ENCODE measurements around the gene MRPS9.
A peak's percentile ranks its signal among the peaks of the same experiment; 100 is the strongest.

The MRPS9 gene

DNA sequence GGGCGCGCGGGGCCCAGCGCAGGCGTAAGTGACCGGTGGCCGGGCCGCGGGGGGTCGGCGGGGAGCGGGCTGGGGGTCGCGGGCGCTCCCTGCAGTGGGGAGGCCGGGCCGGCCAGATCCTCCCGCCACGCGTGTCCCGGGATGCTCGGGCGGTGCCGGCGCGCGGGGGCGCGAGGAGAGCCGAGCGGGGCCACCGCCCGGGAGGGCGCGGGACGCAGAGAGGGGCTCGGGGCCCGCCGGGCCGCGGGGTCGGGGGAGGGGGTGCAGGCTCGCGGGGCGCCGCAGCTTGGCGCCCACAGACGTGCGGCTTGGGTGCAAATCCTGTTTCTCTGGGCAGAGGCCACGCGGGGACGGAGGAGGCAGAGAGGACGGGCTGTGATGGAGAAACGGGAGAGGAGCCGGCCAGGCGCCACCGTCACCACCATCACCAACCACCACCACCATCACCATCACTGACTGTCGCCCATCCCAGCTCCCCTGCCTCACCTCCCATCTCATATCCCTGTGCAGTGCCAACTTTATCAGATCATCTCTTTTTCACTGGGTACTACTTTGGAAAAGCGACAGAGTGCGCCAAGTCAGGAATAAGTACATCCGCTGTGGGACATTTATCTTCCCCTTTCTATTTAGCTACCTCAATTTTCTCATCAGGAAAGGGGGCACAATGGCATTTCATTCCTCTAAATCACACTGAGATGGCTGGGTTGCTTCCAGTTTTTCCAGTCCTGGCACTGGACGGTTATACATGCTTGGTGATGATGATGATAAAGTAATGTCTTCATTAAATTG, 106.5 kb downstream of the MRPS9 start:
- Histone ChIP-seq H4K20me1 (ENCODE audit: insufficient read depth) (no peaks in the 10 kb centered on the region), H3K9ac (no peak overlapping the region), H3K27ac (no peak overlapping the region), H3K4me3 (IDR thresholded peaks at IDR 0.05; ENCODE audit: insufficient read depth, low read depth, low read length) (no peak overlapping the region), H3K27me3 (ENCODE audit: insufficient read depth, low read depth) (no peaks in the 10 kb centered on the region), H3K36me3 (ENCODE audit: insufficient read depth) (no peaks in the 10 kb centered on the region), H3K4me2 (peak overlapping the region; percentile 28), H2AFZ (ENCODE audit: low read depth) (peak overlapping the region; percentile 41; the same call in 1 of the 2 replicates), H3K4me1 (ENCODE audit: low read depth, poor library complexity, severe bottlenecking) (peaks cover 7% of the 10 kb centered on the region), H3K79me2 (ENCODE audit: insufficient read depth, low read depth) (no peaks in the 10 kb centered on the region)
- TF ChIP-seq, protein P1, sequence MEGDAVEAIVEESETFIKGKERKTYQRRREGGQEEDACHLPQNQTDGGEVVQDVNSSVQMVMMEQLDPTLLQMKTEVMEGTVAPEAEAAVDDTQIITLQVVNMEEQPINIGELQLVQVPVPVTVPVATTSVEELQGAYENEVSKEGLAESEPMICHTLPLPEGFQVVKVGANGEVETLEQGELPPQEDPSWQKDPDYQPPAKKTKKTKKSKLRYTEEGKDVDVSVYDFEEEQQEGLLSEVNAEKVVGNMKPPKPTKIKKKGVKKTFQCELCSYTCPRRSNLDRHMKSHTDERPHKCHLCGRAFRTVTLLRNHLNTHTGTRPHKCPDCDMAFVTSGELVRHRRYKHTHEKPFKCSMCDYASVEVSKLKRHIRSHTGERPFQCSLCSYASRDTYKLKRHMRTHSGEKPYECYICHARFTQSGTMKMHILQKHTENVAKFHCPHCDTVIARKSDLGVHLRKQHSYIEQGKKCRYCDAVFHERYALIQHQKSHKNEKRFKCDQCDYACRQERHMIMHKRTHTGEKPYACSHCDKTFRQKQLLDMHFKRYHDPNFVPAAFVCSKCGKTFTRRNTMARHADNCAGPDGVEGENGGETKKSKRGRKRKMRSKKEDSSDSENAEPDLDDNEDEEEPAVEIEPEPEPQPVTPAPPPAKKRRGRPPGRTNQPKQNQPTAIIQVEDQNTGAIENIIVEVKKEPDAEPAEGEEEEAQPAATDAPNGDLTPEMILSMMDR (conservative IDR thresholded peaks at IDR 0.05; ENCODE audit: low read depth, low read length) = no peak

GRCh38 chr2:105144941-105145300, 107.1 kb downstream of the MRPS9 start:
- Histone ChIP-seq H3K4me3 (IDR thresholded peaks at IDR 0.05; ENCODE audit: insufficient read depth, low read depth, low read length) (no peak overlapping the region), H3K4me1 (ENCODE audit: low read depth, poor library complexity, severe bottlenecking) (peaks cover 7% of the 10 kb centered on the region), H2AFZ (ENCODE audit: low read depth) (no peak overlapping the region), H3K27ac (no peak overlapping the region), H4K20me1 (ENCODE audit: insufficient read depth) (no peaks in the 10 kb centered on the region), H3K79me2 (ENCODE audit: insufficient read depth, low read depth) (no peaks in the 10 kb centered on the region), H3K4me2 (peak overlapping the region; percentile 28), H3K9ac (no peak overlapping the region), H3K27me3 (ENCODE audit: insufficient read depth, low read depth) (no peaks in the 10 kb centered on the region), H3K36me3 (ENCODE audit: insufficient read depth) (no peaks in the 10 kb centered on the region)
- TF ChIP-seq, protein P1 (conservative IDR thresholded peaks at IDR 0.05; ENCODE audit: low read depth, low read length) = no peak

DNA sequence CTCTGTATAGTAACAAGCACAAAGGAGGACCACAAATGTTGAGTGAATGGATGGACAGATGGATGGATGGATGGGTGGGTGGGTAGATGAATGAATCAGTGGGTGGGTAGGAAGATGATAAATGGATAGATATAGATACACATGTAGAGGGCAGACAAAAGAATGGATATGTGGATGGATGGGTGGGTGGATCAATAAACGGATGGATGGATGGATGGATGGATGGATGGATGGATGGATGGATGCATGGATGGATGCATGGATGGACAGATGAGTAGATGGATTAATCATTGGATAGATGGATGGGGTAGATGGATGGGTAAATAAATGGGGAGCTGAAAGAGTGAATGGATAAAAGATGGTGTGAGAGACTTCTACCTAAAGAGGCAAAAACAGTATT, 111.4 kb downstream of the MRPS9 start:
- Histone ChIP-seq H3K9ac (no peak overlapping the region), H4K20me1 (ENCODE audit: insufficient read depth) (no peaks in the 10 kb centered on the region), H3K4me2 (no peak overlapping the region), H3K27me3 (ENCODE audit: insufficient read depth, low read depth) (no peaks in the 10 kb centered on the region), H3K36me3 (ENCODE audit: insufficient read depth) (no peaks in the 10 kb centered on the region), H2AFZ (ENCODE audit: low read depth) (no peak overlapping the region), H3K27ac (no peak overlapping the region), H3K79me2 (ENCODE audit: insufficient read depth, low read depth) (no peaks in the 10 kb centered on the region), H3K4me1 (ENCODE audit: low read depth, poor library complexity, severe bottlenecking) (peaks cover 7% of the 10 kb centered on the region), H3K4me3 (IDR thresholded peaks at IDR 0.05; ENCODE audit: insufficient read depth, low read depth, low read length) (no peak overlapping the region)
- TF ChIP-seq, protein P1 (conservative IDR thresholded peaks at IDR 0.05; ENCODE audit: low read depth, low read length) = no peak
